ENCODE data around the gene SHC4. TPM values are rescaled to one million over a fixed set of nuclear protein-coding genes. Genes with fewer than 3 reads are reported as not detected.

Gene SHC4
- total RNA-seq, 1 donor: 0.72 TPM

DNA sequence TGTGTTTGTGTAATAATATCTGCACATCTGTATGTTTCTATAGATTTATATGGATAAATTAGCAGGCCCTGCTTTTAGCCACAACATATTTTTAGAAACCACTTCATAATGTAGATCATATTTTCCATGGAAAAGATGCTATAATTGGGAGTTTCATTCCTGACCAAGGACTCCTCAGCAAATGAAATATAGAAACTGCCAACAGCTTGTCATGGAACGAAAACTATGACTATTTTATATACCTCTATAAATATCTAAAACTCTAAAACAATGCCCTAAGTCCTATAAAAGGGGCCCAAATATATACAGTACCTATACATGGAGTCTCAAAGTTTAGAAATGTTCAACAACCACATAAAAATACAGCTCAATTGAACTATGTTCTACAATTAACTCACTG, 57.9 kb downstream of the SHC4 start:
- DNase-seq (ENCODE audit: insufficient read length, low spot score, missing footprints): no peak
- Histone ChIP-seq H2AFZ (ENCODE audit: low read length) (no peak overlapping the region), H3K79me2 (ENCODE audit: insufficient read depth, low read length) (no peaks in the 10 kb centered on the region), H3K36me3 (ENCODE audit: insufficient read depth, low read length) (no peaks in the 10 kb centered on the region), H3K27ac (ENCODE audit: low read depth, low read length) (no peak overlapping the region), H3K4me1 (ENCODE audit: insufficient read depth, low read length) (no peaks in the 10 kb centered on the region), H3K9me3 (ENCODE audit: low read depth, low read length) (no peaks in the 10 kb centered on the region), H3K27me3 (ENCODE audit: insufficient read depth, low read length) (no peaks in the 10 kb centered on the region), H3K4me3 (ENCODE audit: insufficient read depth, low read length) (no peak overlapping the region), H3K4me2 (ENCODE audit: insufficient read depth, low read length) (no peak overlapping the region), H4K20me1 (ENCODE audit: insufficient read depth, low read length) (no peaks in the 10 kb centered on the region)
- TF ChIP-seq, protein P1, sequence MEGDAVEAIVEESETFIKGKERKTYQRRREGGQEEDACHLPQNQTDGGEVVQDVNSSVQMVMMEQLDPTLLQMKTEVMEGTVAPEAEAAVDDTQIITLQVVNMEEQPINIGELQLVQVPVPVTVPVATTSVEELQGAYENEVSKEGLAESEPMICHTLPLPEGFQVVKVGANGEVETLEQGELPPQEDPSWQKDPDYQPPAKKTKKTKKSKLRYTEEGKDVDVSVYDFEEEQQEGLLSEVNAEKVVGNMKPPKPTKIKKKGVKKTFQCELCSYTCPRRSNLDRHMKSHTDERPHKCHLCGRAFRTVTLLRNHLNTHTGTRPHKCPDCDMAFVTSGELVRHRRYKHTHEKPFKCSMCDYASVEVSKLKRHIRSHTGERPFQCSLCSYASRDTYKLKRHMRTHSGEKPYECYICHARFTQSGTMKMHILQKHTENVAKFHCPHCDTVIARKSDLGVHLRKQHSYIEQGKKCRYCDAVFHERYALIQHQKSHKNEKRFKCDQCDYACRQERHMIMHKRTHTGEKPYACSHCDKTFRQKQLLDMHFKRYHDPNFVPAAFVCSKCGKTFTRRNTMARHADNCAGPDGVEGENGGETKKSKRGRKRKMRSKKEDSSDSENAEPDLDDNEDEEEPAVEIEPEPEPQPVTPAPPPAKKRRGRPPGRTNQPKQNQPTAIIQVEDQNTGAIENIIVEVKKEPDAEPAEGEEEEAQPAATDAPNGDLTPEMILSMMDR (IDR thresholded peaks at IDR 0.05; ENCODE audit: extremely low read depth, low read depth, low read length): no peak

DNA sequence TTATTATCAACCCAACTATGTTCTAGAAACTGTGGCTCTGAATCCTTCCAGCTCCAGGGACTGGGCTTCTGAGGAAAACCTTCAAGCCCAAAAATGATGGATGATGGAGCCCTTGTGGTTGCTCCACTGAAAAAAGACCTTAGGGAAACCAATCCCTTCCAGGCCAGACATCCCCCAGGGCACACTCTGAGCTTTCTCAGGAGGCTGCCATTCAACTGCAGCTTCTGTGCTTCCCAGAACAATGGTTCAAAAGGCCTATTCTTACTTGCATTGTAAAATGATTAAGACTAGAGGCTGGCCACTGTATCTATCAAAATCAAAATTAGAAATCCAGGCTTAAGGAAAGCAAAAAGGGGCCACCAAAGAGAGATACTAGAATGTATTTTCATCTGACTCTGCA, 58.5 kb downstream of the SHC4 start:
- H4K20me1 ChIP-seq (ENCODE audit: insufficient read depth, low read length): no peaks in the 10 kb centered on the region
- H3K4me2 ChIP-seq (ENCODE audit: insufficient read depth, low read length): no peak overlapping the region
- no peaks in the 10 kb centered on the region for H3K36me3 ChIP-seq (ENCODE audit: insufficient read depth, low read length)
- H3K27ac ChIP-seq (ENCODE audit: low read depth, low read length): no peak overlapping the region
- H3K4me3 ChIP-seq (ENCODE audit: insufficient read depth, low read length): no peak overlapping the region
- no peaks in the 10 kb centered on the region for H3K9me3 ChIP-seq (ENCODE audit: low read depth, low read length)
- no peaks in the 10 kb centered on the region for H3K79me2 ChIP-seq (ENCODE audit: insufficient read depth, low read length)
- TF ChIP-seq, protein P1 (IDR thresholded peaks at IDR 0.05; ENCODE audit: extremely low read depth, low read depth, low read length): no peak
- H2AFZ ChIP-seq (ENCODE audit: low read length): no peak overlapping the region
- no peaks in the 10 kb centered on the region for H3K27me3 ChIP-seq (ENCODE audit: insufficient read depth, low read length)
- no peaks in the 10 kb centered on the region for H3K4me1 ChIP-seq (ENCODE audit: insufficient read depth, low read length)
- no peak for DNase-seq (ENCODE audit: insufficient read length, low spot score, missing footprints)

DNA sequence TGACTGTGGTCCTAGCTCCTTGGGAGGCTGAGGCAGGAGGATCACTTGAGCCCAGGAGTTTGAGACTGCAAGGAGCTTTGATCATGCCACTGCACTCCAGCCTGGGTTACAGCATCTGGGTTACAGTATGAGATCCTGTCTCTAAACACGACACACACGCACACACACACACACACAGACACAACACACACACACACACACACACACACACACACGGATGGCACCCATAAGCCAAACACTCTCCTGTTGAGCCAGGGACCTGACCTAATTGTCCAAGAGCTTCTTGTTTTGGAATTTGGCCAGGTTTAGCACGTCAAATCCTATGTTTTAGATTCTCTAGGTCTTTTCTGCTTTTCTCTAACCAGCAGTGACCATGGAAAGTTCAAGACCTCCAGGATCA, 59.0 kb downstream of the SHC4 start:
- Histone ChIP-seq H2AFZ (ENCODE audit: low read length) (no peak overlapping the region), H3K4me2 (ENCODE audit: insufficient read depth, low read length) (no peak overlapping the region), H4K20me1 (ENCODE audit: insufficient read depth, low read length) (no peaks in the 10 kb centered on the region), H3K27ac (ENCODE audit: low read depth, low read length) (no peak overlapping the region), H3K79me2 (ENCODE audit: insufficient read depth, low read length) (no peaks in the 10 kb centered on the region), H3K4me3 (ENCODE audit: insufficient read depth, low read length) (no peak overlapping the region), H3K27me3 (ENCODE audit: insufficient read depth, low read length) (no peaks in the 10 kb centered on the region), H3K4me1 (ENCODE audit: insufficient read depth, low read length) (no peaks in the 10 kb centered on the region), H3K36me3 (ENCODE audit: insufficient read depth, low read length) (no peaks in the 10 kb centered on the region), H3K9me3 (ENCODE audit: low read depth, low read length) (no peaks in the 10 kb centered on the region)
- TF ChIP-seq, protein P1 (IDR thresholded peaks at IDR 0.05; ENCODE audit: extremely low read depth, low read depth, low read length): no peak
- DNase-seq (ENCODE audit: insufficient read length, low spot score, missing footprints): no peak

DNA sequence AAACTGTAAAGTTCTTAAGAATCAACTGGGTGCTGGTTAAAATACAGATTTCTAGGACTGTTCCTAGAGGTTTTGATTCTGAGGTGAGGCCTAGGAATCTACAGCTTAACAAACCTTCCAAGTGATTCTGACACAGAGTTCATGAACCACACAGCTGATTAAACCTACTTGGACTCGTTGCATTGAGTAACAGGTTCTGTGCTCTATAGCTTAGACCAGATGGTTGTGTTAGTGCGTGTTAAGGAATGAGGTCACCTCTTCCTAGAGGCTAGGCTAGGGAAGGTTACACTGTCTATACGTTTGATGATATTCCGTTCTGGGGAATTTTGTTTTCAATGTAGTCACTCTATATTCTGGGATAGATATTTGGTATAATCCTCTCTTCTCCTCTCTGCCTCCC, 63.9 kb downstream of the SHC4 start:
- no peak overlapping the region for H3K4me2 ChIP-seq (ENCODE audit: insufficient read depth, low read length)
- H3K4me3 ChIP-seq (ENCODE audit: insufficient read depth, low read length): no peak overlapping the region
- no peaks in the 10 kb centered on the region for H3K79me2 ChIP-seq (ENCODE audit: insufficient read depth, low read length)
- H3K36me3 ChIP-seq (ENCODE audit: insufficient read depth, low read length): no peaks in the 10 kb centered on the region
- TF ChIP-seq, protein P1 (IDR thresholded peaks at IDR 0.05; ENCODE audit: extremely low read depth, low read depth, low read length): no peak
- no peak for DNase-seq (ENCODE audit: insufficient read length, low spot score, missing footprints)
- peaks cover 6% of the 10 kb centered on the region for H3K4me1 ChIP-seq (ENCODE audit: insufficient read depth, low read length)
- no peaks in the 10 kb centered on the region for H4K20me1 ChIP-seq (ENCODE audit: insufficient read depth, low read length)
- H3K27ac ChIP-seq (ENCODE audit: low read depth, low read length): no peak overlapping the region
- H2AFZ ChIP-seq (ENCODE audit: low read length): no peak overlapping the region
- H3K9me3 ChIP-seq (ENCODE audit: low read depth, low read length): no peaks in the 10 kb centered on the region
- no peaks in the 10 kb centered on the region for H3K27me3 ChIP-seq (ENCODE audit: insufficient read depth, low read length)

All from osteoblast (primary cell).